ENCODE measurements around the gene SPON1.
A peak's percentile ranks its signal among the peaks of the same experiment; 100 is the strongest.

SPON1 gene

GRCh38 chr11:14300661-14301304, 338.3 kb downstream of the SPON1 start:
- no peak for DNase-seq

- DNase-seq: no peak
Measured at GRCh38 chr11:14304601-14305000, 342.1 kb downstream of the SPON1 start.

- DNase-seq: no peak
Measured at GRCh38 chr11:14305649-14306048, 343.1 kb downstream of the SPON1 start.

GRCh38 chr11:14306481-14306880, 344.0 kb downstream of the SPON1 start:
- no peak for DNase-seq

GRCh38 chr11:14308114-14308896, 345.8 kb downstream of the SPON1 start:
- DNase-seq: no peak

GRCh38 chr11:14308897-14309387, 346.4 kb downstream of the SPON1 start:
- no peak for DNase-seq

GRCh38 chr11:14309425-14310192, 347.1 kb downstream of the SPON1 start:
- peak; percentile 69 for DNase-seq

- no peak for DNase-seq
Measured at GRCh38 chr11:14310679-14311078, 348.2 kb downstream of the SPON1 start.

GRCh38 chr11:14312736-14313438, 350.4 kb downstream of the SPON1 start:
- DNase-seq: no peak

GRCh38 chr11:14314127-14314526, 351.6 kb downstream of the SPON1 start:
- no peak for DNase-seq

- DNase-seq: peak; percentile 32
Measured at GRCh38 chr11:14315130-14315529, 352.6 kb downstream of the SPON1 start.
